GM21515 (cell line): ENCODE results near the gene CTSK.
"Not testable (repeated sequence)": the region's sequence is repeated elsewhere in the genome, so short reads cannot be mapped to it uniquely, and the experiment has no call there.

Experiments
- ATAC-seq: cut with Tn5 transposase; IDR thresholded peaks from one replicate; pipeline ENCODE4 v1.9.1; 2021; ENCODE audit not compliant: unreplicated experiment

CTSK gene

GRCh38 chr1:150808121-150808520, at the start of gene CTSK:
CTSK (minus strand) TSS chr1:150808260; CDS start chr1:150806805, 1,455 bp downstream.
- no peak for ATAC-seq

- not testable (repeated sequence) for ATAC-seq
Measured at GRCh38 chr1:150852734-150853133, 44.7 kb upstream of the CTSK start.

GRCh38 chr1:150850801-150851362, 42.8 kb upstream of the CTSK start:
- ATAC-seq: not testable (repeated sequence)

GRCh38 chr1:150846473-150847146, 38.5 kb upstream of the CTSK start:
- ATAC-seq: no peak

GRCh38 chr1:150843474-150843873, 35.4 kb upstream of the CTSK start:
- no peak for ATAC-seq

GRCh38 chr1:150842964-150843363, 34.9 kb upstream of the CTSK start:
- no peak for ATAC-seq

GRCh38 chr1:150842343-150842742, 34.3 kb upstream of the CTSK start:
- ATAC-seq: no peak

GRCh38 chr1:150841626-150842025, 33.6 kb upstream of the CTSK start:
- no peak for ATAC-seq

- ATAC-seq: not testable (repeated sequence)
Measured at GRCh38 chr1:150840850-150841249, 32.8 kb upstream of the CTSK start.

- no peak for ATAC-seq
Measured at GRCh38 chr1:150836129-150836773, 28.2 kb upstream of the CTSK start.

- ATAC-seq: not testable (repeated sequence)
Measured at GRCh38 chr1:150833961-150834360, 25.9 kb upstream of the CTSK start.

- ATAC-seq: no peak
Measured at GRCh38 chr1:150832597-150832996, 24.5 kb upstream of the CTSK start.

- no peak for ATAC-seq
Measured at GRCh38 chr1:150829751-150830150, 21.7 kb upstream of the CTSK start.

GRCh38 chr1:150826299-150826698, 18.2 kb upstream of the CTSK start:
- no peak for ATAC-seq

GRCh38 chr1:150820730-150821512, 12.9 kb upstream of the CTSK start:
- no peak for ATAC-seq

GRCh38 chr1:150815871-150816270, 7.8 kb upstream of the CTSK start:
- ATAC-seq: no peak

GRCh38 chr1:150813028-150813707, 5.1 kb upstream of the CTSK start:
- no peak for ATAC-seq

GRCh38 chr1:150810958-150811659, 3.0 kb upstream of the CTSK start:
- no peak for ATAC-seq

GRCh38 chr1:150809651-150810050, 1.6 kb upstream of the CTSK start:
- ATAC-seq: no peak

- no peak for ATAC-seq
Measured at GRCh38 chr1:150808846-150809245, 786 bp upstream of the CTSK start.
